OCI-LY7 (cell line): ENCODE measurements around the gene C1orf21.

Experiments
- CTCF ChIP-seq: fragments of 200-600 bp; sonication (generic); conservative IDR thresholded peaks from 2 replicates; pipeline ENCODE4 v1.5.1; 2014; ENCODE audit warnings: mild to moderate bottlenecking, antibody characterized with exemption, low read length, moderate library complexity, mixed read lengths
- EZH2phosphoT487 ChIP-seq: fragments of 200-600 bp; sonication (generic); IDR thresholded peaks from 2 replicates; pipeline ENCODE4 v1.6.1; 2018; ENCODE audit warnings: low read depth, borderline replicate concordance, mild to moderate bottlenecking, mixed run types, antibody characterized with exemption, low read length, moderate library complexity, mixed read lengths

- TF ChIP-seq CTCF (no peak), EZH2phosphoT487 (no peak)
These were observed 74.5 kb downstream of the C1orf21 start for GRCh38 chr1:184461321-184461720.
